IMR-90 (cell line): ENCODE results near the gene IMP3. TPM values are rescaled to one million over a fixed set of nuclear protein-coding genes. Genes with fewer than 3 reads are reported as not detected.

Experiments used
- ATAC-seq: fragments of 200-7000 bp; cut with Tn5 transposase; 2 replicates; pipeline ENCODE4 v1.9.1; 2020; ENCODE audit warnings: low read depth, mild to moderate bottlenecking, moderate library complexity
- BruUV-seq: library from RNA; stranded (reverse); fragments of 400-500 nt; replicated peaks from 2 replicates; lab custom pipeline; 2021; lab: Mats Ljungman, UMichigan
- CTCF ChIA-PET: fragments of 300-600 bp; formaldehyde crosslinking; extraction: SDS; loops from one replicate; lab custom pipeline; 2021; ENCODE audit warnings: antibody characterized with exemption; lab: Yijun Ruan, JAX
- POLR2A ChIA-PET: fragments of 300-600 bp; sonication (Branson Sonifier 250); formaldehyde crosslinking; loops from one replicate; lab custom pipeline; 2022; ENCODE audit warnings: antibody characterized with exemption; ENCODE audit not compliant: unreplicated experiment; lab: Charles Lee
- DNase-seq: peaks from one replicate; pipeline ENCODE4 v3.0.0; 2013
- H2AFZ ChIP-seq: replicated peaks from 2 replicates; pipeline ENCODE3; 2013; ENCODE audit warnings: low read length, mild to moderate bottlenecking; ENCODE audit not compliant: poor library complexity
- H2AK5ac ChIP-seq: 2 replicates; pipeline ENCODE4 v1.6.1; 2013; ENCODE audit warnings: low read depth, low read length, inconsistent platforms
- H2AK9ac ChIP-seq: replicated peaks from 2 replicates; pipeline ENCODE3; 2013; ENCODE audit warnings: mild to moderate bottlenecking, low read depth, low read length, moderate library complexity; ENCODE audit not compliant: poor library complexity
- H2BK120ac ChIP-seq: 2 replicates; pipeline ENCODE4 v1.6.1; 2013; ENCODE audit warnings: low read depth, low read length, inconsistent platforms
- H2BK15ac ChIP-seq: 3 replicates; pipeline ENCODE4 v1.6.1; 2013; ENCODE audit warnings: low read depth, low read length, inconsistent platforms
- H2BK20ac ChIP-seq: 2 replicates; pipeline ENCODE4 v1.6.1; 2013; ENCODE audit warnings: low read depth, mild to moderate bottlenecking, inconsistent platforms, low read length, moderate library complexity
- H2BK5ac ChIP-seq: 2 replicates; pipeline ENCODE4 v1.6.1; 2013; ENCODE audit warnings: mild to moderate bottlenecking, low read depth, low read length, inconsistent platforms; ENCODE audit not compliant: poor library complexity, severe bottlenecking
- H3K14ac ChIP-seq: replicated peaks from 2 replicates; pipeline ENCODE4 v1.6.1; 2013; ENCODE audit warnings: low read depth, low read length, inconsistent platforms
- H3K18ac ChIP-seq: 2 replicates; pipeline ENCODE4 v1.6.1; 2013; ENCODE audit warnings: low read depth, low read length, control low read depth
- H3K23ac ChIP-seq: 2 replicates; pipeline ENCODE4 v1.6.1; 2013; ENCODE audit warnings: low read depth, low read length, inconsistent platforms
- H3K27ac ChIP-seq: 2 replicates; pipeline ENCODE4 v1.5.1; 2013; ENCODE audit warnings: mild to moderate bottlenecking, control low read depth, low read length; ENCODE audit not compliant: insufficient read depth
- H3K27me3 ChIP-seq: 2 replicates; pipeline ENCODE4 v1.6.1; 2013; ENCODE audit warnings: low read length; ENCODE audit not compliant: control insufficient read depth, insufficient read depth
- H3K36me3 ChIP-seq: 2 replicates; pipeline ENCODE4 v1.6.1; 2013; ENCODE audit warnings: low read length, mixed read lengths; ENCODE audit not compliant: control insufficient read depth, insufficient read depth
- H3K4ac ChIP-seq: 2 replicates; pipeline ENCODE4 v1.6.1; 2013; ENCODE audit warnings: low read depth, low read length, inconsistent platforms
- H3K4me1 ChIP-seq: 2 replicates; pipeline ENCODE4 v1.6.1; 2013; ENCODE audit warnings: low read length, mixed read lengths; ENCODE audit not compliant: control insufficient read depth, insufficient read depth
- H3K4me2 ChIP-seq: 2 replicates; pipeline ENCODE4 v1.6.1; 2013; ENCODE audit warnings: low read depth, mild to moderate bottlenecking, control low read depth, low read length, moderate library complexity
- H3K4me3 ChIP-seq: 2 replicates; pipeline ENCODE4 v1.5.1; 2013; ENCODE audit warnings: low read depth, mild to moderate bottlenecking, control low read depth, low read length, moderate library complexity; ENCODE audit not compliant: insufficient read depth
- H3K56ac ChIP-seq: 2 replicates; pipeline ENCODE4 v1.6.1; 2013; ENCODE audit warnings: low read length, inconsistent platforms; ENCODE audit not compliant: insufficient read depth; ENCODE audit errors: extremely low read depth
- H3K79me1 ChIP-seq, 2 experiments: 2 replicates each; pipeline ENCODE4 v1.6.1; 2013; ENCODE audit warnings: low read length in 2 of 2, inconsistent platforms in 1 of 2, low read depth in 1 of 2
- H3K9ac ChIP-seq: 2 replicates; pipeline ENCODE4 v1.6.1; 2013; ENCODE audit warnings: low read depth, low read length, control low read depth
- H3K9me1 ChIP-seq: 2 replicates; pipeline ENCODE4 v1.6.1; 2013; ENCODE audit warnings: low read length, inconsistent platforms; ENCODE audit not compliant: insufficient read depth
- H3K9me3 ChIP-seq: 2 replicates; pipeline ENCODE4 v1.6.1; 2013; ENCODE audit warnings: low read length; ENCODE audit not compliant: control insufficient read depth, insufficient read depth
- H4K20me1 ChIP-seq: 2 replicates; pipeline ENCODE4 v1.6.1; 2013; ENCODE audit warnings: low read length, inconsistent platforms; ENCODE audit not compliant: insufficient read depth
- H4K5ac ChIP-seq: 2 replicates; pipeline ENCODE4 v1.6.1; 2013; ENCODE audit warnings: mild to moderate bottlenecking, low read depth, low read length, control low read depth
- H4K8ac ChIP-seq, 2 experiments: 2 replicates each; pipeline ENCODE4 v1.6.1; 2013; ENCODE audit warnings: low read depth in 2 of 2, low read length in 2 of 2, control low read depth in 1 of 2, inconsistent platforms in 1 of 2
- H4K91ac ChIP-seq: 2 replicates; pipeline ENCODE4 v1.6.1; 2013; ENCODE audit warnings: low read depth, low read length, inconsistent platforms; ENCODE audit not compliant: insufficient read depth
- CHD1 ChIP-seq: IDR thresholded peaks from 2 replicates; pipeline ENCODE4 v1.6.1; 2012; ENCODE audit warnings: low read depth, low read length, improper control_type of control experiment
- MAZ ChIP-seq: IDR thresholded peaks from 2 replicates; pipeline ENCODE4 v1.6.1; 2012; ENCODE audit warnings: low read depth, mild to moderate bottlenecking, low read length, improper control_type of control experiment, moderate library complexity, borderline replicate concordance
- WGBS, 2 experiments: methylation state at CpG; one replicate each; pipeline versions ENCODE4 v1.1.5 to v1.1.7; 2013; ENCODE audit warnings: missing lambda C conversion rate in 2 of 2; ENCODE audit not compliant: insufficient read length in 1 of 2; ENCODE audit errors: extremely low coverage in 2 of 2; 5-methylcytosine and 5-hydroxymethylcytosine counted together
- dilution Hi-C: fragments of 300-500 bp; cut with HindIII; formaldehyde crosslinking; loops from one replicate; pipeline ENCODE4 v1.14.3; 2018; ENCODE audit warnings: low sequenced_read_pairs; ENCODE audit not compliant: unreplicated experiment
- in situ Hi-C: fragments of 300-500 bp; cut with MboI; formaldehyde crosslinking; loops from 3 replicates; pipeline ENCODE4 v1.14.3; 2019; ENCODE audit warnings: low sequenced_read_pairs, inconsistent platforms, mixed read lengths
- intact Hi-C: fragments of 100-400 bp; cut with micrococcal nuclease; formaldehyde crosslinking; loops from 2 replicates; pipeline ENCODE4 v1.10.0; 2022
- polyA plus RNA-seq, 3 experiments: library from polyadenylated mRNA; depleted of rRNA; stranded (reverse); fragments of >200 nt; gene quantifications; 2 replicates each; pipeline ENCODE4 v1.2.3, GENCODE V29; 2012; ENCODE audit warnings: low replicate concordance in 1 of 3
- total RNA-seq: library from RNA; depleted of rRNA; stranded (reverse); fragments of >200 nt; gene quantifications from 2 replicates; pipeline ENCODE4 v1.2.3, GENCODE V29; 2012

The IMP3 gene
- total and polyA plus RNA-seq, 2 of the 4 experiments (the other 2 are of a cell fraction), result 42.1 to 59.3 TPM

- Histone ChIP-seq H3K18ac (peak overlapping the region; percentile 11), H3K79me1 (peaks cover 0 to 55% of the 10 kb centered on the region in 2 experiments; a peak in 3 of 4 replicates), H4K20me1 (peaks cover 21% of the 10 kb centered on the region), H2AFZ (peak overlapping the region; percentile 62), H3K56ac (peak overlapping the region; percentile 58; the same call in 1 of the 2 replicates), H3K27ac (peak overlapping the region; percentile 78), H4K5ac (peak overlapping the region; percentile 28; the same call in 1 of the 2 replicates), H2BK20ac (peak overlapping the region; percentile 81), H2BK5ac (peak overlapping the region; percentile 81), H3K36me3 (peaks cover 5% of the 10 kb centered on the region; the same call in 1 of the 2 replicates), H3K9ac (peak overlapping the region; percentile 30), H2AK5ac (peak overlapping the region; percentile 95), H3K9me1 (peaks cover 37% of the 10 kb centered on the region), H4K91ac (peak overlapping the region; percentile 94), H3K9me3 (no peaks in the 10 kb centered on the region), H3K4ac (peak overlapping the region; percentile 94), H3K23ac (peak overlapping the region; percentile 88; the same call in 1 of the 2 replicates), H2BK15ac (peak overlapping the region; percentile 74; the same call in 2 of the 3 replicates), H3K14ac (peak overlapping the region; percentile 73; the same call in 1 of the 2 replicates), H3K27me3 (no peaks in the 10 kb centered on the region), H2BK120ac (peak overlapping the region; percentile 87), H3K4me1 (peaks cover 34% of the 10 kb centered on the region), H3K4me2 (peak overlapping the region; percentile 39; the same call in 1 of the 2 replicates), H4K8ac (peak overlapping the region; percentile 35 to 74; a peak in 2 of 4 replicates), H2AK9ac (peak overlapping the region; percentile 93), H3K4me3 (no peak overlapping the region)
- ATAC-seq, result peak; percentile 76
- in situ Hi-C loops (no loop called here), intact Hi-C loops (loop anchor here (1.0 to 10.0 kb wide), 3 partner anchors 26 to 96 kb away; partner anchors contain the start of genes PTPN9, SNUPN and SNX33), dilution Hi-C loops (no loop called here)
- peak; percentile 70 for DNase-seq
- TF ChIP-seq CHD1 (no peak), MAZ (0 out of 2 replicates have a peak, but pooled peaks have one; percentile 7)
- no CpG with 5 or more reads among the region's 10 CpGs for WGBS, 2 experiments
- no TSS peak for BruUV-seq
- POLR2A ChIA-PET, result no interaction called here
- CTCF ChIA-PET, result no interaction called here
Observed at GRCh38 chr15:75673426-75674235, 33.6 kb upstream of the IMP3 start.
